ENCODE results near the gene NPLOC4.
A peak's percentile ranks its signal among the peaks of the same experiment; 100 is the strongest.

NPLOC4 gene

GRCh38 chr17:81563861-81564586 lies 72.9 kb downstream of the NPLOC4 start:
- no peak for DNase-seq

- DNase-seq = no peak
Measured at GRCh38 chr17:81561494-81561885, 75.4 kb downstream of the NPLOC4 start.

- DNase-seq = no peak
Measured at GRCh38 chr17:81558941-81559806, 77.7 kb downstream of the NPLOC4 start.

GRCh38 chr17:81558115-81558468 lies 78.8 kb downstream of the NPLOC4 start:
- no peak for DNase-seq

GRCh38 chr17:81557276-81558114 lies 79.4 kb downstream of the NPLOC4 start:
- DNase-seq = no peak

DNA sequence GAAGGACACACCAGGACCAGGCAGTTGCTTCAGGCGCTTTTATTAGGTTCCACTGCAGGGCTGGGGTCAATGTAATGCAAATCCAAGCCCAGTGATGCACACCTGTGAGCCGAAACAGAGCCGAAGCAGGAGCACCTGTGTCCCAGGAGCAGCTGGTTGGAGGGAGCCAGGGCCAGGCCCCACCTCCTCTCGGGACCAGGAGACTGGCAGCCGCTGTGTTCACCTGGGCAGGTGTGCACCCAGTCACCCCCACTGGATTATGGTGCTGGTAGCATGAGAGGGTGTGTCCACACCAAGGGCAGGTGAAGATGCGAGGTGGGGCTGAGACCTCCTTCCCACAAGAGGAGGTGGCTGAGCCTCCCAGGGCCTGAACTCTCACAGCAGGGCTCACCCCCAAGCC lies 80.0 kb downstream of the NPLOC4 start:
- no peak for DNase-seq

- DNase-seq = no peak
Measured at GRCh38 chr17:81556175-81556691, 80.7 kb downstream of the NPLOC4 start.

- DNase-seq = no peak
Measured at GRCh38 chr17:81553616-81554181, 83.2 kb downstream of the NPLOC4 start.

DNA sequence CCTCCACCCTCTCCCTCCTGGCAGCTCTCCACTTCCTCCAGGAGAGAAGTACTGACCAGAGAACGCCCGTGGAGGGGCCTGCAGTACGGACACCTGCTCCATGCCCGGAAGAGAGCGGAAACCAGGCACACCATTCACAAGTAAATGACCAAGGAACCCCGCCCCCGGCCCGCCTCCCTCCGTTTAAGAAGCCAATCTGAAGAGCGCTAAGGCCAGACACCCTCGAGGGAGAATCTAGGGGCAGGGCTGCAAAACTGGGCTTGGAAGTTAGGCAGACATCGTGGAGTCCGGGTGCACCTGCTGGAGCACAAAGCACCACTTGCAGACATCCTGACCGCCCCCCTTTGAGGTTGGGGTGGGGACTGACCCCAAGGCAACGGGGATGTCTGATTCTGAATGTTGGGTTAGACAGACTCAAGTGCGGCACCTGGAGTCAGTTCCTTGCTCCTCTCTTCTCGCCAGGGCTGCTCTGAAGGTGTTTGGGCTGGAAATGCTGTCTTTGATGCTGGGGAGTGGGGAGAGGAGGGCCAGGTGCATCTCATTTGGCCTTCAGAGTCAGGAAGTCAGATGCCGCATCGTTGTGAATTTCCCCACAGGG lies 83.8 kb downstream of the NPLOC4 start:
- peak; percentile 76 for DNase-seq

- DNase-seq = peak; percentile 76
Measured at GRCh38 chr17:81552244-81553017, 84.5 kb downstream of the NPLOC4 start, which contains the start of gene FAAP100. TSS of gene FAAP100 (minus strand) at chr17:81552353. CDS start at chr17:81552330, 23 bp downstream.

GRCh38 chr17:81551458-81552243 lies 85.3 kb downstream of the NPLOC4 start:
- no peak for DNase-seq

DNA sequence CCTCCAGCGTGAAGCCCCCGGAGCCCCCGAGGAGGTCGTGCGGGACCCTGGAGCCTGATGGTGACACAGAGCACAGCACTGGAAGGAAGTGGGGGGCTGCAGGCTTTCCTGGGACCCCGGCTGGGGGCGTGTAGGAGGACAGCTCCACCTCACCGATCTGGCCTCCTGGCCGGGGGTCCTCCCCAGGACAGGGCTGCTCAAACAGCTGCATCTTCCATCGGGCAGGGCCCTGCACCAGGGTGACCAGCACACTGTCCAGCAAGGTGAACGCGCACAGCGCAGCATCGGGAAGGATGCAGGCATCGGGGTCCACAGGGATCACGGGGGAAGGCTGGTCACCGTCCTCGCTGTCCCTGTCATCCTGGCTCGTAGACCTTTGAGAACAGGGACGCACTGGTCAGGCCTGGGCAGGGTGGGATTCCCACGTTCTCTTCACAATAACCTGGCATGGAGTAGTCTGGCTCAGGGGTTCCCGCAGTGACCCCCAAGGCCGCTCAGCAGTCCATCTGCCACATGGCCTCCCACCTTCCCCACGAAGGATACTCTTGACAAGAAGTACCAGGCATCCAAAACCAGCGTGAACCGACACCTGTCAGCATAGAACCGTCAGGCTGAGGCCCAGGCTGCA lies 86.0 kb downstream of the NPLOC4 start:
- no peak for DNase-seq

- no peak for DNase-seq
Measured at GRCh38 chr17:81550285-81550684, 86.6 kb downstream of the NPLOC4 start.

GRCh38 chr17:81549826-81550225 lies 87.1 kb downstream of the NPLOC4 start:
- DNase-seq = no peak

DNA sequence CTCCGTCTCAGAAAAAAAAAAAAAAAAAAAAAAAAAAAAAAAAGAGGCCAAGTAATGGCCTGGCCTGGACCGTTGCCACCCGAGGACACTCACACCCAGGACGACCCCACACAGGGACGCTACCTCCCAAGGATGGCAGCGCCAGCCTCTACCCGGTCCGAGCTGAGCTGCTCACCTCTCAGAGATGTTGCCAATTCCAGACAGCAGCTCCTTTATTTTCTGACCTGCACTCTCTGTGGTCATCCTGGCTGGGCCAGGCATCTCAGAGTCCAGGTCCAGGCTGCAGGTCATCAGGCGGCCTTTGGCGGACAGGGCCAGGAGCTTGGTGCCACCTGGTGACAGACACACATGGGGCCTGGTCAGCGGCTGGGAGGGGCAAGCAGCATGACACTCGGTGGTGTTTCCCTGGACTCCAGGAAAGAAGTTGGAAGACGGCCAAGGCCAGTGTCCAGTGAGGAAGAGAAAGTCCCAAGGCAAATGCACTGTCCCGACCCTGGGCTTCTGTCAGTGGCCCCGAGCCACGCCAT lies 87.8 kb downstream of the NPLOC4 start:
- DNase-seq = no peak

DNA sequence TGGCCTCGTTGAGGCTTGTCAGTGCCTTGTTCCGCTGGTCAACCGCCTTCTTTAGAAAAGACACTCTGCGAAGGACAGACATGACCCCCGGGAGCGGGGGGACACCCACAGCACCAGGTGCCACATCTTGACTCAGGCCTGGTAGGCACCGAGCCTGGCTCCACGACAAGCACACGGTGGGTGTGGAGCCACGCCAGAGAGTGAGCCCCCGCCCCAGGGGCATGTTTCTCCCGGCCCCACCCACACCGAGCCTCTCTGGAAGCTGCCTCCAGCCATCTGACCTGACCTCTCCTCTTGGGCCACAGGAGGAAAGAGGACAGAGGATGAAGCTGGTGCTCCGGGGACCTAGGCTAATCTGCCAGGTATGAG lies 89.3 kb downstream of the NPLOC4 start:
- DNase-seq = no peak

DNA sequence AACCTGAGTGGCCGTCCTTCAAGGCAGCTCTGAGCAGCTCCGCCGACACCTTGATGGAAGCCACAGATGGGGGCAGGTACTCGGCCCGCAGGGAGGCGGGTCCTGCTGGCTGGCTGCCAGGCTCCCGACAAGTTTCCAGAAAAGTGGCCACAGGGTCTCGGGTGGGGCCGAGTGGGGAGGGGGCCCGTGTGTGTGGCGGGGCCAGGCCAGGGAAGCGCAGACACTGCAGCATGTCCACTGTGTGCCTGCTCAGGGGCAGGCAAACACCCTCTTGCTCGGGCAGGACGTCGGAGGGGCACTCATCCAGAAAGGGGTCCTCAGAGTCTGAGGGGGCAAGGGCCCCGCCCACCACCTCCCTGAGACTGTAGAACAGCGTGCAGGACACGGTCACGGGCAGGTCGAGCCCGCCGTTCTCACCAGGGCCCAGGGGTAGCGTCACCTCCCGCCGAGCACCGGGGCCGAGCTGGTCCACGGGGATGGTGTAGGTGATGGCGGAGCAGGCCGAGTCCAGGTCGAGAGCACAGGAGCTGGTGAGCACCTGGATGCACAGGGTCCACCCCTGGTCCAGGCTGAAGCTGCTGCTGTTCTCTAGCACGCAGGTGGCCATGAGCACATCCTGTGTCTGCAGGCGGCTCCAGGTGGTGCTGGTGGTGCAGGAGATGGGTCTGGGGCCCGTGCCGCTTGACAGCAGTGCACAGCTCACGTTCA lies 89.9 kb downstream of the NPLOC4 start:
- no peak for DNase-seq

DNA sequence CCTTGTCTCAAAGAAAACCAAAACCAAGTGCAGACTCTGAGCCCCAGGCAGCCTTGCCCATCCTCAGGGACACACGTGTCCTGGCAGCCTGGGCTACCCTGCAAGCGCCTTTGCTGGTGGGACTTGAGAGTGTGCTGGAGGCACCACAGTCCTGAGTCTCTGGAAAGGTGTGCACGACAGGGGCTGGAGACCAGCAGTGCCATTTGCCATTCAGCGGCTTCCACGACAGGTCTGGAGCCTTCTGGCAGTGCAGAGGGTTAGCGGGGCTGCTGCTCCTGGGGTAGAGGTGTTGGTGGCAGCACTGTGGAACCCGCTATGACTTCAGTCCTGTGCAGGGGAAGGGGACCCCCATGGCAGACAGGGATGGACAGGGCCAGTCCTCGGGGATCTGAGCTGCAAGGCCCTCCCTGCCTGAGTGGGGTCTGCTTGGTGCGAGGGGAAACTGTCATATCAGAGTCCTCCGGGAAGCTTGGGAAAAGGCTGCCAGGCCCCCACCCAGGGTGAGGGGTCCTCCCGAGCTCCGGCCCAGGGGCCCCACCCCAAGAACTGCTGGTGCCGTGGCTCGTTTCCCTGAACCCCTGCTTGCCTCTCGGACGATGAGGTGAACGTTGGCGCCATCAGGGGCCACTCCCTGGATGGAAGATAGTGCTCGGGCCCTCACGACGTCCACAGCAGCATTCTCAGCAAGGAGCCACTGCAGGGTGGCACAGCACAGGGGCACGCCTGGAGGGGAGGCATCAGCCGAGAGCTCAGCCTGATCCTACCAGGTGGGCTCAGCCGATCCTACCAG lies 91.6 kb downstream of the NPLOC4 start:
- no peak for DNase-seq
